GM12878 (cell line): Measurements from ENCODE around the gene TRMO. TPM values are rescaled to one million over a fixed set of nuclear protein-coding genes. Genes with fewer than 3 reads are reported as not detected.

Experiments used
- ATAC-seq: fragments of 200-7000 bp; cut with Tn5 transposase; 3 replicates; pipeline ENCODE4 v1.9.1; 2020; ENCODE audit warnings: mild to moderate bottlenecking, moderate library complexity
- BruUV-seq: library from RNA; stranded (reverse); fragments of 400-500 nt; replicated peaks from 2 replicates; lab custom pipeline; 2021; lab: Mats Ljungman, UMichigan
- CTCF ChIA-PET: fragments of 300-600 bp; sonication (Branson Sonifier 250); formaldehyde crosslinking; extraction: SDS; loops from one replicate; lab custom pipeline; 2021; ENCODE audit warnings: inconsistent platforms; lab: Yijun Ruan, JAX
- POLR2A ChIA-PET: fragments of 350-600 bp; formaldehyde crosslinking; extraction: SDS; loops from one replicate; lab custom pipeline; 2021; ENCODE audit warnings: inconsistent platforms; lab: Charles Lee
- RAD21 ChIA-PET: fragments of 300-600 bp; sonication (Branson Sonifier 250); formaldehyde crosslinking; loops from one replicate; lab custom pipeline; 2023; ENCODE audit warnings: antibody characterized with exemption; ENCODE audit not compliant: unreplicated experiment; lab: Charles Lee
- SMC1A ChIA-PET: fragments of 300-600 bp; sonication (Branson Sonifier 250); formaldehyde crosslinking; loops from one replicate; lab custom pipeline; 2023; ENCODE audit not compliant: unreplicated experiment, uncharacterized antibody; lab: Charles Lee
- DNase-seq: peaks from one replicate; pipeline ENCODE4 v3.0.0-alpha.2; 2011; ENCODE audit warnings: low read depth, low spot score
- FAIRE-seq: peaks from 3 replicates; lab custom pipeline; 2011; peaks lifted over from hg19 to GRCh38; lab: Jason Lieb, UNC
- H2AFZ ChIP-seq: 2 replicates; pipeline ENCODE4 v1.6.0; 2011; ENCODE audit warnings: low read depth, low read length, control low read depth; ENCODE audit not compliant: control insufficient read depth
- H3K27ac ChIP-seq: 2 replicates; pipeline ENCODE4 v1.5.1; 2011; ENCODE audit warnings: control low read depth; ENCODE audit not compliant: control insufficient read depth, insufficient read depth
- H3K27me3 ChIP-seq, 2 experiments: replicated peaks in 1 of 2; 2 replicates each; pipeline versions ENCODE4 v1.6.0 to v1.6.1; 2011; ENCODE audit warnings: low read length in 1 of 2; ENCODE audit not compliant: control insufficient read depth in 2 of 2, insufficient read depth in 2 of 2
- H3K36me3 ChIP-seq, 2 experiments: 2 replicates each; pipeline ENCODE4 v1.5.1; 2011; ENCODE audit warnings: low read length in 1 of 2; ENCODE audit not compliant: control insufficient read depth in 2 of 2, insufficient read depth in 2 of 2
- H3K4me1 ChIP-seq: 2 replicates; pipeline ENCODE4 v1.6.1; 2011; ENCODE audit warnings: mild to moderate bottlenecking, low read length, moderate library complexity, mixed read lengths; ENCODE audit not compliant: control insufficient read depth, insufficient read depth
- H3K4me2 ChIP-seq: 2 replicates; pipeline ENCODE4 v1.6.0; 2011; ENCODE audit warnings: control low read depth; ENCODE audit not compliant: control insufficient read depth, insufficient read depth
- H3K4me3 ChIP-seq: fragments of 200-600 bp; sonication (generic); 2 replicates; pipeline ENCODE4 v1.5.1; 2016
- H3K79me2 ChIP-seq: 2 replicates; pipeline ENCODE4 v1.6.0; 2011; ENCODE audit warnings: low read length; ENCODE audit not compliant: control insufficient read depth, insufficient read depth
- H3K9ac ChIP-seq: 2 replicates; pipeline ENCODE4 v1.8.0; 2011; ENCODE audit warnings: low read length, control low read depth, mixed read lengths; ENCODE audit not compliant: control insufficient read depth, insufficient read depth
- H3K9me3 ChIP-seq: replicated peaks from 3 replicates; pipeline ENCODE4 v1.5.1; 2011; ENCODE audit warnings: mild to moderate bottlenecking, low read length; ENCODE audit not compliant: control insufficient read depth, insufficient read depth
- H4K20me1 ChIP-seq: 2 replicates; pipeline ENCODE4 v1.6.0; 2011; ENCODE audit not compliant: control insufficient read depth, insufficient read depth
- EGR1 ChIP-seq, 2 experiments: IDR thresholded peaks; 1 replicate in 1 of 2; 2 replicates in 1 of 2; pipeline ENCODE4 v1.6.1; 2011 to 2012; ENCODE audit warnings: low read depth in 2 of 2, low read length in 2 of 2, borderline replicate concordance in 1 of 2, mild to moderate bottlenecking in 1 of 2, moderate library complexity in 1 of 2
- EP300 ChIP-seq, 2 experiments: fragments of 150-350 bp in 1 of 2; IDR thresholded peaks; 2 replicates each; pipeline ENCODE4 v1.6.1; 2011 to 2012; ENCODE audit warnings: low read depth in 2 of 2, low read length in 2 of 2, borderline replicate concordance in 1 of 2, improper control_type of control experiment in 1 of 2, inconsistent platforms in 1 of 2; ENCODE audit not compliant: control insufficient read depth in 1 of 2
- IKZF2 ChIP-seq, 2 experiments: fragments of 450-650 bp; IDR thresholded peaks; 2 replicates each; pipeline ENCODE4 v1.6.1; 2017; ENCODE audit warnings: mild to moderate bottlenecking in 2 of 2, moderate library complexity in 2 of 2
- MYC ChIP-seq: IDR thresholded peaks from 2 replicates; pipeline ENCODE4 v1.6.1; 2011; ENCODE audit warnings: mild to moderate bottlenecking, low read length, moderate library complexity, inconsistent platforms; ENCODE audit not compliant: insufficient read depth, insufficient replicate concordance, insufficient read length, severe bottlenecking
- NR2C2 ChIP-seq: IDR thresholded peaks from 2 replicates; pipeline ENCODE4 v1.6.1; 2011; ENCODE audit warnings: borderline replicate concordance, low read depth; ENCODE audit not compliant: control insufficient read depth, insufficient read length
- NRF1 ChIP-seq: conservative IDR thresholded peaks from 2 replicates; pipeline ENCODE4 v1.6.1; 2011; ENCODE audit warnings: mild to moderate bottlenecking, low read depth, low read length, improper control_type of control experiment
- POLR2A ChIP-seq: IDR thresholded peaks from 2 replicates; pipeline ENCODE4 v1.6.1; 2011; ENCODE audit warnings: low read depth, mild to moderate bottlenecking, low read length
- POLR2AphosphoS5 ChIP-seq: IDR thresholded peaks from 2 replicates; pipeline ENCODE4 v1.6.1; 2011; ENCODE audit warnings: mild to moderate bottlenecking, low read length, inconsistent platforms
- RBBP5 ChIP-seq: fragments of 200-600 bp; sonication (generic); conservative IDR thresholded peaks from 2 replicates; pipeline ENCODE4 v1.6.1; 2016
- RUNX3 ChIP-seq: IDR thresholded peaks from 2 replicates; pipeline ENCODE4 v1.6.1; 2012; ENCODE audit warnings: low read length, inconsistent platforms
- SP1 ChIP-seq: IDR thresholded peaks from one replicate; pipeline ENCODE4 v1.6.1; 2011; ENCODE audit warnings: low read depth, low read length
- STAT3 ChIP-seq: IDR thresholded peaks from 2 replicates; pipeline ENCODE4 v1.6.1; 2011; ENCODE audit warnings: low read depth, low read length, improper control_type of control experiment
- ZBED1 ChIP-seq: IDR thresholded peaks from 2 replicates; pipeline ENCODE4 v1.6.1; 2016; ENCODE audit warnings: borderline replicate concordance
- ZNF207 ChIP-seq: fragments of 450-650 bp; IDR thresholded peaks from 2 replicates; pipeline ENCODE4 v1.6.1; 2014; ENCODE audit warnings: antibody characterized with exemption, mild to moderate bottlenecking, borderline replicate concordance
- WGBS: methylation state at CpG from one replicate; pipeline ENCODE4 v1.1.6; 2016; ENCODE audit warnings: low lambda C conversion rate; ENCODE audit not compliant: insufficient replicate concordance, insufficient coverage; ENCODE audit errors: missing lambda C conversion rate; 5-methylcytosine and 5-hydroxymethylcytosine counted together
- in situ Hi-C: fragments of 300-500 bp; cut with MboI; formaldehyde crosslinking; loops from 9 replicates; pipeline ENCODE4 v1.14.3; 2018; ENCODE audit warnings: mixed read lengths
- intact Hi-C: fragments of 100-400 bp; cut with micrococcal nuclease; formaldehyde crosslinking; loops from one replicate; pipeline ENCODE4 v1.14.2; 2022; ENCODE audit not compliant: unreplicated experiment
- polyA plus RNA-seq, 11 experiments: library from polyadenylated mRNA; depleted of rRNA in 4 of 11; unstranded in 6 of 11; stranded (reverse) in 5 of 11; fragments of >200 nt; fragmentation: Nextera tagmentation in 4 of 11; fragmentation: Illumina TruSeq in 1 of 11; extraction: Ambion mirVana in 4 of 11; extraction: Trizol in 1 of 11; gene quantifications; 1 replicate in 1 of 11; 2 replicates in 10 of 11; pipeline versions ENCODE4 v1.2.1 to v1.2.3, GENCODE V29; 2011 to 2016; ENCODE audit warnings: inconsistent platforms in 2 of 11, missing spikeins in 2 of 11, low read depth in 1 of 11
- total RNA-seq, 4 experiments: library from RNA; depleted of rRNA in 3 of 4; stranded (reverse); fragments of >200 nt in 3 of 4; fragmentation: Illumina TruSeq in 1 of 4; extraction: Trizol in 1 of 4; gene quantifications; 2 replicates each; pipeline versions ENCODE4 v1.2.1 to v1.2.3, GENCODE V29; 2013 to 2021
- TF ChIP-seq, protein P1 (sequence below): IDR thresholded peaks from 2 replicates; pipeline ENCODE4 v1.6.1; 2011; ENCODE audit warnings: low read depth, mild to moderate bottlenecking, low read length, moderate library complexity, borderline replicate concordance; ENCODE audit errors: extremely low read depth
- TF ChIP-seq, protein P2 (sequence below): fragments of 450-650 bp; IDR thresholded peaks from 2 replicates; pipeline ENCODE4 v1.6.1; 2014; ENCODE audit warnings: mild to moderate bottlenecking
- TF ChIP-seq, protein P3 (sequence below), 3 experiments: IDR thresholded peaks in 2 of 3; conservative IDR thresholded peaks in 1 of 3; 2 replicates each; pipeline ENCODE4 v1.5.1; 2011; ENCODE audit warnings: low read depth in 3 of 3, low read length in 3 of 3, mild to moderate bottlenecking in 3 of 3, control low read depth in 2 of 3, moderate library complexity in 2 of 3, inconsistent platforms in 1 of 3, mixed read lengths in 1 of 3; ENCODE audit not compliant: control insufficient read depth in 2 of 3, insufficient read depth in 1 of 3; ENCODE audit errors: extremely low read depth in 1 of 3

TRMO gene
- total and polyA plus RNA-seq, 10 of the 15 experiments (the other 5 are each of a cell fraction or from before 2014, with no cell fraction given) = 5.8 to 23.6 (median 15.3) TPM

DNA sequence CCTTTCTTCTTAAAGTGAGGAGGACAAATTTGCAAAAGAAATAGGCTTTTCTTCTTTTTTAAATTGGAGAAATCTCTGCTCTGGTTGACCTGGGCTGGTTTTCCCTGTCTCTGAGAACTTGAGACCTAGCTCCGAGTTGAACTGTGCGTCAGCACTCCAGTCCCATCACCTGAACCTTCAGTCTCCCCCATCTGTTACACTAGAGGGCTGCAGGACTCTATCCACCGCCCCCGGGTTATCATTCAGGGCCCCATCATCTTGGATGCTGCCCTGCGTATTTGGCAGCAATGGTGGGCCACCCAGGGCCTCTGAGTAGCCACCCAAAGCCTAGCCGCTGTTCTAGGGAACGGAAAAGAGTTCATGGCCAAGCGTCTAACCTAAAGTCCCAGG is 66.8 kb downstream of the TRMO start:
- CTCF ChIA-PET = no interaction called here

More for the DNA sequence above, 66.8 kb downstream of the TRMO start:
- no peaks in the 10 kb centered on the region; the same call in 2 of the 3 replicates for H3K9me3 ChIP-seq
- 45% methylated on average over 8 of the region's 8 CpGs for WGBS
- H3K9ac ChIP-seq = no peak overlapping the region
- ATAC-seq (no peak), DNase-seq (no peak), FAIRE-seq (no peak)
- H3K27me3 ChIP-seq = peaks cover 25 to 49% of the 10 kb centered on the region in 2 experiments
- no peak overlapping the region for H2AFZ ChIP-seq
- no peak overlapping the region for H3K27ac ChIP-seq
- H3K4me2 ChIP-seq = no peak overlapping the region
- H3K79me2 ChIP-seq = no peaks in the 10 kb centered on the region
- H3K4me1 ChIP-seq = no peaks in the 10 kb centered on the region
- no peaks in the 10 kb centered on the region for H4K20me1 ChIP-seq
- RAD21 ChIA-PET = no interaction called here
- H3K36me3 ChIP-seq = no peaks in the 10 kb centered on the region
- POLR2A ChIA-PET = no interaction called here
- SMC1A ChIA-PET = no interaction called here
- intact Hi-C loops = no loop called here
- in situ Hi-C loops = no loop called here
- no TSS peak for BruUV-seq
- H3K4me3 ChIP-seq = no peak overlapping the region
- no peak for TF ChIP-seq IKZF2 (IDR thresholded peaks at IDR 0.05)
- TF ChIP-seq POLR2A = no peak
- TF ChIP-seq MYC = no peak
- no peak for TF ChIP-seq EP300 (IDR thresholded peaks at IDR 0.05; ENCODE audit: borderline replicate concordance in 1 of 2, control insufficient read depth in 1 of 2, low read depth in 2 of 2, low read length in 2 of 2)
- no peak for TF ChIP-seq ZBED1
- TF ChIP-seq, protein P1, sequence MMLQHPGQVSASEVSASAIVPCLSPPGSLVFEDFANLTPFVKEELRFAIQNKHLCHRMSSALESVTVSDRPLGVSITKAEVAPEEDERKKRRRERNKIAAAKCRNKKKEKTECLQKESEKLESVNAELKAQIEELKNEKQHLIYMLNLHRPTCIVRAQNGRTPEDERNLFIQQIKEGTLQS = no peak
- TF ChIP-seq STAT3 = no peak
- TF ChIP-seq, protein P2, sequence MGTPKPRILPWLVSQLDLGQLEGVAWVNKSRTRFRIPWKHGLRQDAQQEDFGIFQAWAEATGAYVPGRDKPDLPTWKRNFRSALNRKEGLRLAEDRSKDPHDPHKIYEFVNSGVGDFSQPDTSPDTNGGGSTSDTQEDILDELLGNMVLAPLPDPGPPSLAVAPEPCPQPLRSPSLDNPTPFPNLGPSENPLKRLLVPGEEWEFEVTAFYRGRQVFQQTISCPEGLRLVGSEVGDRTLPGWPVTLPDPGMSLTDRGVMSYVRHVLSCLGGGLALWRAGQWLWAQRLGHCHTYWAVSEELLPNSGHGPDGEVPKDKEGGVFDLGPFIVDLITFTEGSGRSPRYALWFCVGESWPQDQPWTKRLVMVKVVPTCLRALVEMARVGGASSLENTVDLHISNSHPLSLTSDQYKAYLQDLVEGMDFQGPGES = no peak
- TF ChIP-seq RUNX3 = no peak
- TF ChIP-seq ZNF207 = no peak
- TF ChIP-seq EGR1 (IDR thresholded peaks at IDR 0.05; ENCODE audit: borderline replicate concordance in 1 of 2, low read depth in 2 of 2, low read length in 2 of 2) = no peak
- TF ChIP-seq SP1 = no peak
- TF ChIP-seq, protein P3, sequence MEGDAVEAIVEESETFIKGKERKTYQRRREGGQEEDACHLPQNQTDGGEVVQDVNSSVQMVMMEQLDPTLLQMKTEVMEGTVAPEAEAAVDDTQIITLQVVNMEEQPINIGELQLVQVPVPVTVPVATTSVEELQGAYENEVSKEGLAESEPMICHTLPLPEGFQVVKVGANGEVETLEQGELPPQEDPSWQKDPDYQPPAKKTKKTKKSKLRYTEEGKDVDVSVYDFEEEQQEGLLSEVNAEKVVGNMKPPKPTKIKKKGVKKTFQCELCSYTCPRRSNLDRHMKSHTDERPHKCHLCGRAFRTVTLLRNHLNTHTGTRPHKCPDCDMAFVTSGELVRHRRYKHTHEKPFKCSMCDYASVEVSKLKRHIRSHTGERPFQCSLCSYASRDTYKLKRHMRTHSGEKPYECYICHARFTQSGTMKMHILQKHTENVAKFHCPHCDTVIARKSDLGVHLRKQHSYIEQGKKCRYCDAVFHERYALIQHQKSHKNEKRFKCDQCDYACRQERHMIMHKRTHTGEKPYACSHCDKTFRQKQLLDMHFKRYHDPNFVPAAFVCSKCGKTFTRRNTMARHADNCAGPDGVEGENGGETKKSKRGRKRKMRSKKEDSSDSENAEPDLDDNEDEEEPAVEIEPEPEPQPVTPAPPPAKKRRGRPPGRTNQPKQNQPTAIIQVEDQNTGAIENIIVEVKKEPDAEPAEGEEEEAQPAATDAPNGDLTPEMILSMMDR (IDR thresholded peaks at IDR 0.05 in 2 of 3, conservative IDR thresholded peaks at IDR 0.05 in 1 of 3; ENCODE audit: control insufficient read depth in 2 of 3, extremely low read depth in 1 of 3, insufficient read depth in 1 of 3, low read depth in 3 of 3, low read length in 3 of 3) = no peak
- no peak for TF ChIP-seq NR2C2
- no peak for TF ChIP-seq POLR2AphosphoS5
- no peak for TF ChIP-seq NRF1
- TF ChIP-seq RBBP5 = no peak
- TF ChIP-seq, all 136 proteins: peak for 0
